Measurements from ENCODE around the gene NPHP3.
A peak's percentile ranks its signal among the peaks of the same experiment; 100 is the strongest.

Gene NPHP3

DNA sequence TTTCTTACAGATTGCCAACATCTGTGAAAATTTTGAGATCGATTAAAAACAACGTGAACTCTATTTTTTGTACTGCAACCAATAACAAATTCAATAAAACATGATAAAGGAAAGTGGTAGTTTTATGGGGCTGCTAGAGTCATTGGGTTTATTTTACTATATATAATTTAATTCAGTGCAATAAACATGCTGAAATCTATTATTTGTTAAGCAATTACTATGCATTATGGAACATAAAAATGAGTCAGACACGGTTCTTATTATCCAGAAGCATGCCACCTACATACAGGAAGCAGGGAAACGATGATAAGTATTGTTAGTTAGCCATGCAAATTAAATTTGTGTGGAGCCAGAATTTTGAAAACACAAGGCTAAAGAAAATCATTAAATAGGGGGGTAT is 27.2 kb downstream of the NPHP3 start:
- Histone ChIP-seq H3K36me3 (ENCODE audit: insufficient read depth, low read length) (peaks cover 32% of the 10 kb centered on the region), H3K79me2 (ENCODE audit: control insufficient read depth, insufficient read depth, low read length, unreplicated experiment) (no peaks in the 10 kb centered on the region), H2AFZ (ENCODE audit: low read length, unreplicated experiment) (no peak overlapping the region), H3K4me3 (ENCODE audit: low read depth, low read length) (no peak overlapping the region), H3K4me1 (ENCODE audit: control insufficient read depth, insufficient read depth, low read length, unreplicated experiment) (no peaks in the 10 kb centered on the region), H3K27ac (ENCODE audit: low read depth, low read length) (no peak overlapping the region), H3K27me3 (ENCODE audit: insufficient read depth, low read length) (no peaks in the 10 kb centered on the region)

GRCh38 chr3:132690040-132690439 is 32.2 kb downstream of the NPHP3 start:
- H3K36me3 ChIP-seq (ENCODE audit: insufficient read depth, low read length) = peaks cover 49% of the 10 kb centered on the region
- no peak overlapping the region for H3K27ac ChIP-seq (ENCODE audit: low read depth, low read length)
- no peaks in the 10 kb centered on the region for H3K4me1 ChIP-seq (ENCODE audit: control insufficient read depth, insufficient read depth, low read length, unreplicated experiment)

GRCh38 chr3:132682201-132682600 is 40.0 kb downstream of the NPHP3 start:
- Histone ChIP-seq H2AFZ (ENCODE audit: low read length, unreplicated experiment) (no peak overlapping the region), H3K36me3 (ENCODE audit: insufficient read depth, low read length) (peaks cover 24% of the 10 kb centered on the region), H3K79me2 (ENCODE audit: control insufficient read depth, insufficient read depth, low read length, unreplicated experiment) (no peaks in the 10 kb centered on the region), H3K27ac (ENCODE audit: low read depth, low read length) (no peak overlapping the region), H3K4me3 (ENCODE audit: low read depth, low read length) (no peak overlapping the region), H3K27me3 (ENCODE audit: insufficient read depth, low read length) (no peaks in the 10 kb centered on the region), H3K4me1 (ENCODE audit: control insufficient read depth, insufficient read depth, low read length, unreplicated experiment) (no peaks in the 10 kb centered on the region)

More at GRCh38 chr3:132690040-132690439, 32.2 kb downstream of the NPHP3 start:
- Histone ChIP-seq H2AFZ (ENCODE audit: low read length, unreplicated experiment) (no peak overlapping the region), H3K4me3 (ENCODE audit: low read depth, low read length) (no peak overlapping the region), H3K79me2 (ENCODE audit: control insufficient read depth, insufficient read depth, low read length, unreplicated experiment) (no peaks in the 10 kb centered on the region), H3K27me3 (ENCODE audit: insufficient read depth, low read length) (no peaks in the 10 kb centered on the region)

- Histone ChIP-seq H3K27ac (ENCODE audit: low read depth, low read length) (no peak overlapping the region), H3K27me3 (ENCODE audit: insufficient read depth, low read length) (no peaks in the 10 kb centered on the region), H3K4me1 (ENCODE audit: control insufficient read depth, insufficient read depth, low read length, unreplicated experiment) (no peaks in the 10 kb centered on the region), H2AFZ (ENCODE audit: low read length, unreplicated experiment) (no peak overlapping the region), H3K4me3 (ENCODE audit: low read depth, low read length) (no peak overlapping the region), H3K36me3 (ENCODE audit: insufficient read depth, low read length) (peaks cover 24% of the 10 kb centered on the region), H3K79me2 (ENCODE audit: control insufficient read depth, insufficient read depth, low read length, unreplicated experiment) (no peaks in the 10 kb centered on the region)
These were observed 40.8 kb downstream of the NPHP3 start for GRCh38 chr3:132681421-132681820.

DNA sequence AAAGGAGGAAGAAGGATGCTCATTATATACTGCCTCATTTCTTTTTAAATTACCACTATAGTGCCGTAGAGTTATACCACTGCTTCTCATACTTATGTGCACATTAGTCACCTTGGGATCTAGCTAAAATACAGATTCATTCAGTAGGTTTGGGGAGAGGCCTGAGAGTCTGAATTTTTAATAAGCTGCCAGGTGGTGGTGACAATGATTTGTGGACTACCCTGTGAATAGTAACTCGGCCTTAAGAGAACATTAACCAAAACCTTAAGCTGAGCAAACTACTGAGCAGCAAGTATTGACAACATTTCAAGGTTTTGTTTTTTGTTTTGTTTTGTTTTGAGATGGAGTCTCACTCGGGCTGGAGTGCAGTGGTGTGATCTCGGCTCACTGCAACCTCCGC is 42.3 kb downstream of the NPHP3 start:
- Histone ChIP-seq H2AFZ (ENCODE audit: low read length, unreplicated experiment) (no peak overlapping the region), H3K27me3 (ENCODE audit: insufficient read depth, low read length) (no peaks in the 10 kb centered on the region), H3K27ac (ENCODE audit: low read depth, low read length) (no peak overlapping the region), H3K4me1 (ENCODE audit: control insufficient read depth, insufficient read depth, low read length, unreplicated experiment) (no peaks in the 10 kb centered on the region), H3K36me3 (ENCODE audit: insufficient read depth, low read length) (peaks cover 26% of the 10 kb centered on the region), H3K79me2 (ENCODE audit: control insufficient read depth, insufficient read depth, low read length, unreplicated experiment) (no peaks in the 10 kb centered on the region), H3K4me3 (ENCODE audit: low read depth, low read length) (no peak overlapping the region)

DNA sequence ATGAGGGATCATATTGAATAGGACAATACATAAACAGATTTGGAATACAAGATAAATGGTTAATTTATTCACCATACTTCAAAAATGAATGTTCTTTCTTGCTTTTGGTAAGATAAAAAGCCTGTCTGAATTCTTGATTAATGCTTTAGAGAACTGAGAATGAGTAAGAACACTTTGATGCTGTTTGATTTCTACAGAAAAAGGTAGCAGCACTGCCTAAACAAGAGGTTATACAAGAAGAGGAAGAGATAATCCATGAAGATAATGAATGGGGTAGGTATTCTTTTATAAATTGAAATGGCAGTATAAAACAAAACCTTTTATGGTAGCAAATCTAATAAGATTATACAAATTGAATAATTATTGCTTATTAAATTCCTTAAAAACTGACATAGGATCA is 46.8 kb downstream of the NPHP3 start:
- no peak overlapping the region for H2AFZ ChIP-seq (ENCODE audit: low read length, unreplicated experiment)
- H3K36me3 ChIP-seq (ENCODE audit: insufficient read depth, low read length) = peaks cover 14% of the 10 kb centered on the region; the same call in 1 of the 2 replicates
- H3K79me2 ChIP-seq (ENCODE audit: control insufficient read depth, insufficient read depth, low read length, unreplicated experiment) = no peaks in the 10 kb centered on the region
- no peaks in the 10 kb centered on the region for H3K4me1 ChIP-seq (ENCODE audit: control insufficient read depth, insufficient read depth, low read length, unreplicated experiment)
- H3K27ac ChIP-seq (ENCODE audit: low read depth, low read length) = no peak overlapping the region
- H3K27me3 ChIP-seq (ENCODE audit: insufficient read depth, low read length) = no peaks in the 10 kb centered on the region
- H3K4me3 ChIP-seq (ENCODE audit: low read depth, low read length) = no peak overlapping the region

DNA sequence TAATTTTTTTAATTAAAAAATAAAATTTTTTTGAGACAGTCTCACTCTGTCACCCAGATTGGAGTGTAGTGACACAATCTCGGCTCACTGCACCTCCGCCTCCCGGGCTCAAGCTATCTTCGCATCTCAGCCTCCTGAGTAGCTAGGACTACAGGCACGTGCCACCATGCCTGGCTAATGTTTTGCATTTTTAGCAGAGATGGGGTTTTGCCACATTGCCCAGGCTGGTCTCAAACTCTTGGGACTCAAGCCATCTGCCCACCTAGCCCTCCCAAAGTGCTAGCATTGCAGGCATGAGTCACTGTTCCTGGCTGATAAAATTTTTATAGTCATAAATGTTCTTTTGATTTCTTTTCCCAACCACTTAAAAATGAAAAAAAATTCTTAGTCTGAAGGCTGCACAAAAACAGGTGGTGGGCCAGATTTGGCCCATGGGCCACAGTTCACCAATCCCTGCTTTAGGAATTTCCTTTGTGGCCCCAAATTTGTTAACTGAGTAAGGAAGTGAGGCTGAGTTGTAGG is 52.9 kb downstream of the NPHP3 start:
- Histone ChIP-seq H3K27me3 (ENCODE audit: insufficient read depth, low read length) (no peaks in the 10 kb centered on the region), H3K79me2 (ENCODE audit: control insufficient read depth, insufficient read depth, low read length, unreplicated experiment) (peaks cover 11% of the 10 kb centered on the region), H2AFZ (ENCODE audit: low read length, unreplicated experiment) (no peak overlapping the region), H3K27ac (ENCODE audit: low read depth, low read length) (no peak overlapping the region), H3K36me3 (ENCODE audit: insufficient read depth, low read length) (peaks cover 11% of the 10 kb centered on the region), H3K4me1 (ENCODE audit: control insufficient read depth, insufficient read depth, low read length, unreplicated experiment) (peaks cover 6% of the 10 kb centered on the region), H3K4me3 (ENCODE audit: low read depth, low read length) (no peak overlapping the region)

- Histone ChIP-seq H3K27me3 (ENCODE audit: insufficient read depth, low read length) (no peaks in the 10 kb centered on the region), H3K4me1 (ENCODE audit: control insufficient read depth, insufficient read depth, low read length, unreplicated experiment) (peaks cover 12% of the 10 kb centered on the region), H2AFZ (ENCODE audit: low read length, unreplicated experiment) (no peak overlapping the region), H3K36me3 (ENCODE audit: insufficient read depth, low read length) (peaks cover 6% of the 10 kb centered on the region), H3K27ac (ENCODE audit: low read depth, low read length) (no peak overlapping the region), H3K79me2 (ENCODE audit: control insufficient read depth, insufficient read depth, low read length, unreplicated experiment) (peaks cover 52% of the 10 kb centered on the region), H3K4me3 (ENCODE audit: low read depth, low read length) (no peak overlapping the region)
These were observed 56.9 kb downstream of the NPHP3 start for GRCh38 chr3:132665230-132665745.

- peak overlapping the region; percentile 98 for H3K4me3 ChIP-seq (ENCODE audit: low read depth, low read length)
- peaks cover 6% of the 10 kb centered on the region for H3K36me3 ChIP-seq (ENCODE audit: insufficient read depth, low read length)
- no peak overlapping the region for H2AFZ ChIP-seq (ENCODE audit: low read length, unreplicated experiment)
- H3K79me2 ChIP-seq (ENCODE audit: control insufficient read depth, insufficient read depth, low read length, unreplicated experiment) = peaks cover 59% of the 10 kb centered on the region
- H3K27ac ChIP-seq (ENCODE audit: low read depth, low read length) = no peak overlapping the region
- H3K4me1 ChIP-seq (ENCODE audit: control insufficient read depth, insufficient read depth, low read length, unreplicated experiment) = peaks cover 16% of the 10 kb centered on the region
- no peaks in the 10 kb centered on the region for H3K27me3 ChIP-seq (ENCODE audit: insufficient read depth, low read length)
These were observed 60.0 kb downstream of the NPHP3 start for GRCh38 chr3:132662212-132662611.

GRCh38 chr3:132661101-132661500 is 61.1 kb downstream of the NPHP3 start:
- H3K27me3 ChIP-seq (ENCODE audit: insufficient read depth, low read length) = no peaks in the 10 kb centered on the region
- peak overlapping the region; percentile 74 for H2AFZ ChIP-seq (ENCODE audit: low read length, unreplicated experiment)
- peak overlapping the region; percentile 87; the same call in 1 of the 2 replicates for H3K27ac ChIP-seq (ENCODE audit: low read depth, low read length)
- H3K36me3 ChIP-seq (ENCODE audit: insufficient read depth, low read length) = no peaks in the 10 kb centered on the region; the same call in 1 of the 2 replicates
- peaks cover 20% of the 10 kb centered on the region for H3K4me1 ChIP-seq (ENCODE audit: control insufficient read depth, insufficient read depth, low read length, unreplicated experiment)
- H3K4me3 ChIP-seq (ENCODE audit: low read depth, low read length) = peak overlapping the region; percentile 98
- H3K79me2 ChIP-seq (ENCODE audit: control insufficient read depth, insufficient read depth, low read length, unreplicated experiment) = peaks cover 59% of the 10 kb centered on the region

GRCh38 chr3:132660811-132661070 is 61.5 kb downstream of the NPHP3 start:
- Histone ChIP-seq H3K27ac (ENCODE audit: low read depth, low read length) (peak overlapping the region; percentile 87), H3K27me3 (ENCODE audit: insufficient read depth, low read length) (no peaks in the 10 kb centered on the region), H3K4me1 (ENCODE audit: control insufficient read depth, insufficient read depth, low read length, unreplicated experiment) (peaks cover 20% of the 10 kb centered on the region), H2AFZ (ENCODE audit: low read length, unreplicated experiment) (peak overlapping the region; percentile 74), H3K36me3 (ENCODE audit: insufficient read depth, low read length) (no peaks in the 10 kb centered on the region; the same call in 1 of the 2 replicates), H3K4me3 (ENCODE audit: low read depth, low read length) (peak overlapping the region; percentile 98), H3K79me2 (ENCODE audit: control insufficient read depth, insufficient read depth, low read length, unreplicated experiment) (peaks cover 59% of the 10 kb centered on the region)

Data from ACC112 (cell line).